ENCODE results near the gene RCSD1.

DNA sequence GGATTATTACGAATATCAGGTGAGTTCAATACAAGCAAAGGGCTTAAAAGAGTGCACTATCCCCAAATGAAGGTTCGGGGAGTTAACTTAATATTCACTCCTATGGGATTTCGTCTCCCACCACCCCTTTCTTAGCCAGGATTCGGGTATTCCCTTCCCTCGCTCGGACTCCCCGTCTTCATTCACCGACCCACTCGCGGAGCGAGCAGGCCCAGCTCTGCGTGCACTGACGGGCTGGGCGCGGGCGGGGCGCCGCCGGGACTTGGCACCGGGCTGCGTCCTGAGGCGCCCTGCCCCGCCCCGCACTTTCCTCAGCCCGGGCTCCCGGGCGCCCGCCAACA, 84.0 kb downstream of the RCSD1 start:
- TF ChIP-seq EED (CRISPR knock-in tag; IDR thresholded peaks at IDR 0.05) (no peak), TBL1XR1 (IDR thresholded peaks at IDR 0.05; ENCODE audit: borderline replicate concordance, low read length, partially characterized antibody) (no peak), IKZF1 (IDR thresholded peaks at IDR 0.05) (no peak), MYC (CRISPR knock-in tag; IDR thresholded peaks at IDR 0.05; ENCODE audit: borderline replicate concordance) (no peak), JUNB (CRISPR knock-in tag; IDR thresholded peaks at IDR 0.05; ENCODE audit: borderline replicate concordance) (no peak), CCAR2 (optimal IDR thresholded peaks at IDR 0.05; ENCODE audit: low read depth, low read length) (no peak), GABPA (IDR thresholded peaks at IDR 0.05; ENCODE audit: low read depth, low read length) (no peak), GABPA (CRISPR knock-in tag; IDR thresholded peaks at IDR 0.05; ENCODE audit: low read depth) (no peak; the same call in 1 of the 2 replicates)
- TF ChIP-seq, protein P1, sequence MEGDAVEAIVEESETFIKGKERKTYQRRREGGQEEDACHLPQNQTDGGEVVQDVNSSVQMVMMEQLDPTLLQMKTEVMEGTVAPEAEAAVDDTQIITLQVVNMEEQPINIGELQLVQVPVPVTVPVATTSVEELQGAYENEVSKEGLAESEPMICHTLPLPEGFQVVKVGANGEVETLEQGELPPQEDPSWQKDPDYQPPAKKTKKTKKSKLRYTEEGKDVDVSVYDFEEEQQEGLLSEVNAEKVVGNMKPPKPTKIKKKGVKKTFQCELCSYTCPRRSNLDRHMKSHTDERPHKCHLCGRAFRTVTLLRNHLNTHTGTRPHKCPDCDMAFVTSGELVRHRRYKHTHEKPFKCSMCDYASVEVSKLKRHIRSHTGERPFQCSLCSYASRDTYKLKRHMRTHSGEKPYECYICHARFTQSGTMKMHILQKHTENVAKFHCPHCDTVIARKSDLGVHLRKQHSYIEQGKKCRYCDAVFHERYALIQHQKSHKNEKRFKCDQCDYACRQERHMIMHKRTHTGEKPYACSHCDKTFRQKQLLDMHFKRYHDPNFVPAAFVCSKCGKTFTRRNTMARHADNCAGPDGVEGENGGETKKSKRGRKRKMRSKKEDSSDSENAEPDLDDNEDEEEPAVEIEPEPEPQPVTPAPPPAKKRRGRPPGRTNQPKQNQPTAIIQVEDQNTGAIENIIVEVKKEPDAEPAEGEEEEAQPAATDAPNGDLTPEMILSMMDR (CRISPR knock-in tag; IDR thresholded peaks at IDR 0.05): no peak
- TF ChIP-seq, protein P2, sequence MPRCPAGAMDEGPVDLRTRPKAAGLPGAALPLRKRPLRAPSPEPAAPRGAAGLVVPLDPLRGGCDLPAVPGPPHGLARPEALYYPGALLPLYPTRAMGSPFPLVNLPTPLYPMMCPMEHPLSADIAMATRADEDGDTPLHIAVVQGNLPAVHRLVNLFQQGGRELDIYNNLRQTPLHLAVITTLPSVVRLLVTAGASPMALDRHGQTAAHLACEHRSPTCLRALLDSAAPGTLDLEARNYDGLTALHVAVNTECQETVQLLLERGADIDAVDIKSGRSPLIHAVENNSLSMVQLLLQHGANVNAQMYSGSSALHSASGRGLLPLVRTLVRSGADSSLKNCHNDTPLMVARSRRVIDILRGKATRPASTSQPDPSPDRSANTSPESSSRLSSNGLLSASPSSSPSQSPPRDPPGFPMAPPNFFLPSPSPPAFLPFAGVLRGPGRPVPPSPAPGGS (CRISPR knock-in tag; IDR thresholded peaks at IDR 0.05): no peak
